ENCODE measurements around the gene FUT2. TPM values are rescaled to one million over a fixed set of nuclear protein-coding genes. Genes with fewer than 3 reads are reported as not detected.

Gene FUT2
- total RNA-seq, 4 donors from 2014 or later: not detected

GRCh38 chr19:48705431-48705830 lies 9.7 kb downstream of the FUT2 start:
- H3K4me1 ChIP-seq: no peaks in the 10 kb centered on the region
- H3K36me3 ChIP-seq: peaks cover 0 to 43% (median 8%) of the 10 kb centered on the region in 4 donors
- H3K4me3 ChIP-seq: no peak overlapping the region
- H3K27me3 ChIP-seq: no peaks in the 10 kb centered on the region
- TF ChIP-seq CTCF (IDR thresholded peaks at IDR 0.05) (no peak), POLR2AphosphoS5 (IDR thresholded peaks at IDR 0.05) (no peak)
- no peak for DNase-seq (ENCODE audit: extremely low spot score)
- intact Hi-C loops (cut with DNase I): no loop called here
- no peaks in the 10 kb centered on the region for H3K9me3 ChIP-seq
- WGBS: 80% methylated on average over 2 of the region's 2 CpGs
- no peak overlapping the region for H3K27ac ChIP-seq (replicated peaks in 1 of 4)

- no peak for DNase-seq (ENCODE audit: extremely low spot score)
- intact Hi-C loops (cut with DNase I): no loop called here
Measured at GRCh38 chr19:48708471-48708870, 12.7 kb downstream of the FUT2 start.

GRCh38 chr19:48711106-48711662 lies 15.4 kb downstream of the FUT2 start:
- TF ChIP-seq POLR2A (IDR thresholded peaks at IDR 0.05; ENCODE audit: low read depth) (no peak), EP300 (IDR thresholded peaks at IDR 0.05) (no peak), CTCF (IDR thresholded peaks at IDR 0.05) (no peak), POLR2AphosphoS5 (IDR thresholded peaks at IDR 0.05) (no peak)
- Histone ChIP-seq H3K4me3 (no peak overlapping the region), H3K36me3 (peaks cover 0 to 10% (median 0%) of the 10 kb centered on the region in 4 donors), H3K4me1 (peaks cover 26 to 34% (median 30%) of the 10 kb centered on the region in 4 donors), H3K27ac (replicated peaks in 1 of 4) (no peak overlapping the region), H3K27me3 (no peaks in the 10 kb centered on the region), H3K9me3 (peaks cover 0 to 4% (median 2%) of the 10 kb centered on the region in 4 donors)
- DNase-seq (ENCODE audit: extremely low spot score): no peak
- intact Hi-C loops (cut with DNase I): loop anchor here (5.0 kb wide), 1 partner anchor 34 kb away; no protein-coding TSS in a partner anchor
- 89% methylated on average over 4 of the region's 4 CpGs for WGBS

More at GRCh38 chr19:48708471-48708870, 12.7 kb downstream of the FUT2 start:
- Histone ChIP-seq H3K9me3 (peaks cover 0 to 4% (median 2%) of the 10 kb centered on the region in 4 donors), H3K27ac (replicated peaks in 1 of 4) (no peak overlapping the region), H3K4me1 (peaks cover 7 to 12% (median 9%) of the 10 kb centered on the region in 4 donors), H3K4me3 (no peak overlapping the region), H3K27me3 (no peaks in the 10 kb centered on the region), H3K36me3 (peaks cover 0 to 18% (median 2%) of the 10 kb centered on the region in 4 donors)
- TF ChIP-seq POLR2A (IDR thresholded peaks at IDR 0.05; ENCODE audit: low read depth) (no peak), POLR2AphosphoS5 (IDR thresholded peaks at IDR 0.05) (no peak), CTCF (IDR thresholded peaks at IDR 0.05) (no peak), EP300 (IDR thresholded peaks at IDR 0.05) (no peak)
- WGBS: 70% methylated on average over 10 of the region's 11 CpGs

DNA sequence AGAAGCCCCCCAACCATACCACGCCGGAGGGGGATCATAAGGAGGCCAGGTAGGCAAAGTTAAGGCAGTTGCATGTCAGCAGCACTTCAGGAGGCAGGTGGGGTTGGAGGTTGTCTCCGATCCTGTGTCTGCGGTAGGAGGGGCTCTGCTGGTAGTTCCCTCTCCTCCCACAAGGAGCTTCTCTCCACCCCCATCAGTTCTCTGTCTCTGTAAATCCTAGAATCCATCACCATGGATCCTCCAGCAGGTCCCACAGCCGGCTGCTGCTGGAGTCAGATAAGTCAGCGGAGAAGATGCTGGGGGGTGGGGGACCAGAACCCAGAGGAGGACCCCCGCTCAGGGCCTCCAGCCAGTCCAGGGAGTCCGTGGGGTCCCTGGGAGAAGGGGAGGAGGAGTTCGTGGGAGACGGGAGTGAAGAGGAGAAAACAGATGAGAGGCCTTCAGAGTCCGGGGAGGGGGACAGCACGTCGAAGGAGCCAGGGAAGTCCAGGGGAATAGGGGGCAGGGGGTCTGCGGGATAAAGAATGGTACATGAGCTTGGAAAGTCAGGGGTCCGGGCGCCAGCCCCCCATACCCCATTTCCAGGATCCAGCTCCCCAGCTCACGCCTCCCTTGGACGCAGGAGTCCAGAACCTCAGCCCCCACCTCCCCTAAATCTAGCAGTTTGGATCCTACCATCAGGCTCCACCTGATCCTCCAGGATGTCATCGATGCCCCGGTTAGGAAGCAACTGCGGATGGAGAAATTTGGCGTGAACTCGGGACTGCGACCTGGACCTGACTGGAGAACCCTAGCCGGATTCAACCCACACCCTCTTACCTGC lies 17.5 kb downstream of the FUT2 start:
- H3K27ac ChIP-seq (replicated peaks in 1 of 4): peak overlapping the region; percentile 83 to 90 (median 88)
- peak overlapping the region; percentile 63 to 68 (median 65) for H3K4me3 ChIP-seq
- no peak for DNase-seq (ENCODE audit: extremely low spot score)
- peaks cover 38 to 49% (median 46%) of the 10 kb centered on the region in 4 donors for H3K4me1 ChIP-seq
- H3K27me3 ChIP-seq: no peaks in the 10 kb centered on the region
- TF ChIP-seq CTCF (IDR thresholded peaks at IDR 0.05) (peak in 1 of 3 experiments; percentile 31), POLR2A (IDR thresholded peaks at IDR 0.05; ENCODE audit: low read depth) (no peak)
- no peaks in the 10 kb centered on the region for H3K36me3 ChIP-seq
- intact Hi-C loops (cut with DNase I): loop anchor here (5.0 kb wide), 1 partner anchor 36 kb away; no protein-coding TSS in a partner anchor
- 16% methylated on average over 19 of the region's 25 CpGs for WGBS
- peaks cover 0 to 4% (median 2%) of the 10 kb centered on the region in 4 donors for H3K9me3 ChIP-seq

Data from esophagus muscularis mucosa (tissue), 4 donors.